Naive thymus-derived CD4-positive, alpha-beta T cell (primary cell): ENCODE measurements around the gene LYPD8. TPM values are rescaled to one million over a fixed set of nuclear protein-coding genes. Genes with fewer than 3 reads are reported as not detected.
A peak's percentile ranks its signal among the peaks of the same experiment; 100 is the strongest.

ENCODE experiments used
- ATAC-seq: fragments of 150-1000 bp; cut with Tn5 transposase; 2 replicates; pipeline ENCODE4 v1.10.0; 2021; ENCODE audit warnings: mild to moderate bottlenecking, moderate library complexity
- CTCF ChIA-PET: fragments of 350-600 bp; sonication (Branson Sonifier 250); formaldehyde crosslinking; loops from one replicate; lab custom pipeline; 2021; ENCODE audit warnings: antibody characterized with exemption; lab: Charles Lee
- POLR2A ChIA-PET: fragments of 350-600 bp; sonication (Branson Sonifier 250); formaldehyde crosslinking; loops from one replicate; lab custom pipeline; 2021; ENCODE audit warnings: antibody characterized with exemption, inconsistent platforms; lab: Charles Lee
- DNase-seq, 9 donors: peaks; one replicate each; pipeline versions ENCODE4 v3.0.0 to v3.0.0-alpha.2; 2020 to 2022; ENCODE audit warnings: mixed read lengths in 1 of 9
- H3K27ac ChIP-seq: one replicate; pipeline ENCODE4 v1.7.0; 2013; ENCODE audit warnings: mild to moderate bottlenecking, low read depth, low read length, moderate library complexity
- H3K27me3 ChIP-seq, 2 donors: one replicate each; pipeline ENCODE4 v1.7.0; 2013; ENCODE audit warnings: low read length in 2 of 2, mild to moderate bottlenecking in 2 of 2, moderate library complexity in 2 of 2; ENCODE audit not compliant: control insufficient read depth in 2 of 2, insufficient read depth in 2 of 2
- H3K36me3 ChIP-seq, 3 experiments: 1 replicate in 2 of 3; 2 replicates in 1 of 3; pipeline ENCODE4 v1.7.0; 2013; ENCODE audit warnings: low read length in 3 of 3, mild to moderate bottlenecking in 3 of 3, moderate library complexity in 1 of 3; ENCODE audit not compliant: insufficient read depth in 3 of 3, control insufficient read depth in 2 of 3
- H3K4me1 ChIP-seq, 2 donors: one replicate each; pipeline ENCODE4 v1.7.0; 2013; ENCODE audit warnings: low read length in 2 of 2, mild to moderate bottlenecking in 2 of 2, moderate library complexity in 1 of 2; ENCODE audit not compliant: control insufficient read depth in 2 of 2, insufficient read depth in 2 of 2
- H3K4me3 ChIP-seq: 2 replicates; pipeline ENCODE4 v1.7.0; 2013; ENCODE audit warnings: mild to moderate bottlenecking, low read length
- H3K9me3 ChIP-seq, 3 experiments: 1 replicate in 2 of 3; 2 replicates in 1 of 3; pipeline ENCODE4 v1.7.0; 2013; ENCODE audit warnings: low read length in 3 of 3; ENCODE audit not compliant: control insufficient read depth in 2 of 3
- H3K27ac Mint-ChIP-seq, 9 donors: one replicate each; pipeline ENCODE4 v1.8.0; 2020 to 2022; ENCODE audit warnings: mixed read lengths in 9 of 9, mild to moderate bottlenecking in 8 of 9, moderate library complexity in 5 of 9, inconsistent platforms in 2 of 9
- H3K27me3 Mint-ChIP-seq, 5 donors: one replicate each; pipeline ENCODE4 v1.8.0; 2021 to 2022; ENCODE audit warnings: mixed read lengths in 5 of 5, mild to moderate bottlenecking in 1 of 5
- H3K36me3 Mint-ChIP-seq, 5 donors: one replicate each; pipeline ENCODE4 v1.8.0; 2020 to 2022; ENCODE audit warnings: mixed read lengths in 5 of 5, mild to moderate bottlenecking in 3 of 5, inconsistent platforms in 1 of 5
- H3K4me1 Mint-ChIP-seq, 7 donors: one replicate each; pipeline ENCODE4 v1.8.0; 2020 to 2022; ENCODE audit warnings: mixed read lengths in 7 of 7, mild to moderate bottlenecking in 3 of 7, inconsistent platforms in 1 of 7
- H3K4me3 Mint-ChIP-seq, 10 donors: one replicate each; pipeline ENCODE4 v1.8.0; 2020 to 2022; ENCODE audit warnings: mild to moderate bottlenecking in 10 of 10, mixed read lengths in 10 of 10, moderate library complexity in 6 of 10, inconsistent platforms in 2 of 10
- H3K9me3 Mint-ChIP-seq, 11 donors: one replicate each; pipeline ENCODE4 v1.8.0; 2020 to 2022; ENCODE audit warnings: mixed read lengths in 11 of 11, mild to moderate bottlenecking in 4 of 11, inconsistent platforms in 1 of 11, moderate library complexity in 1 of 11
- intact Hi-C, 2 donors: fragments of 100-400 bp; cut with micrococcal nuclease; formaldehyde crosslinking; loops; one replicate each; pipeline ENCODE4 v1.15.1; 2023
- polyA plus RNA-seq, 2 donors: library from polyadenylated mRNA; unstranded; fragments of 300-500 nt; fragmentation: Illumina TruSeq; gene quantifications; one replicate each; pipeline ENCODE4 v1.2.3, GENCODE V29; 2021
- total RNA-seq, 6 experiments: library from RNA in 5 of 6; stranded (reverse) in 5 of 6; gene quantifications; 1 replicate in 5 of 6; 2 replicates in 1 of 6; pipeline ENCODE4 v1.2.3 and lab custom pipeline; 2021 to 2026

Gene LYPD8
- total and polyA plus RNA-seq, 7 experiments from 2014 or later: not detected

- Histone ChIP-seq H3K27me3 (no peaks in the 10 kb centered on the region), H3K4me1 (no peaks in the 10 kb centered on the region), H3K4me3 (no peak overlapping the region), H3K36me3 (no peaks in the 10 kb centered on the region), H3K27ac (no peak overlapping the region), H3K9me3 (peaks cover 0 to 7% (median 0%) of the 10 kb centered on the region in 3 experiments)
- ChIA-PET CTCF (no interaction called here), POLR2A (no interaction called here)
- Mint-ChIP-seq H3K4me1 (no peaks in the 10 kb centered on the region), H3K4me3 (no peak overlapping the region), H3K36me3 (peaks cover 0 to 11% (median 4%) of the 10 kb centered on the region in 5 donors), H3K9me3 (peaks cover 0 to 38% (median 12%) of the 10 kb centered on the region in 11 donors), H3K27me3 (peaks cover 0 to 18% (median 4%) of the 10 kb centered on the region in 5 donors), H3K27ac (no peak overlapping the region)
- DNase-seq (no peak), ATAC-seq (no peak)
- intact Hi-C loops: no loop called here
These were observed 19.9 kb upstream of the LYPD8 start for GRCh38 chr1:248775441-248775840.

DNA sequence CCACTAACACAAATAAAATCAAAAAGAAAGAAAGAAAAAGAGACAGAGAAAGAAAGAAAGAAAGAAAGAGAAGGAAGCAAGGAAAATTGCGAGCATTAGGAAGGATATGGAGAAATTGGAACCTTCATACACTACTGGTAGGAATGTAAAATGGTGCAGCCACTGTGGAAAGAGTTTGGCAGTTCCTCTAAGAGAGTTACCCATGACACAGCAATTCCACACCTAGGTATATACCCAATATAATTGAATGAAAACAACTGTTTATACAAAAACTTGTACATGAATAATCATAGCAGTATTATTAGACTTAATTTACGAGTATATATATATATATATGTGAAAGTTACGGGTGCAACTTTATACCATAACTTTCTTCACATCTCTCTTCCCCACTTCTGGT, 4.1 kb upstream of the LYPD8 start:
- Histone ChIP-seq H3K27me3 (no peaks in the 10 kb centered on the region), H3K9me3 (no peaks in the 10 kb centered on the region), H3K36me3 (no peaks in the 10 kb centered on the region), H3K4me1 (no peaks in the 10 kb centered on the region), H3K4me3 (no peak overlapping the region), H3K27ac (no peak overlapping the region)
- intact Hi-C loops: no loop called here
- H3K27ac Mint-ChIP-seq: peak overlapping the region in 1 of 9 donors; percentile 66
- ChIA-PET POLR2A (no interaction called here), CTCF (no interaction called here)
- H3K36me3 Mint-ChIP-seq: peaks cover 0 to 4% (median 0%) of the 10 kb centered on the region in 5 donors
- ATAC-seq (no peak), DNase-seq (no peak)
- H3K4me3 Mint-ChIP-seq: no peak overlapping the region
- peaks cover 0 to 24% (median 11%) of the 10 kb centered on the region in 11 donors for H3K9me3 Mint-ChIP-seq
- no peaks in the 10 kb centered on the region for H3K4me1 Mint-ChIP-seq
- H3K27me3 Mint-ChIP-seq: peaks cover 0 to 18% (median 9%) of the 10 kb centered on the region in 5 donors

DNA sequence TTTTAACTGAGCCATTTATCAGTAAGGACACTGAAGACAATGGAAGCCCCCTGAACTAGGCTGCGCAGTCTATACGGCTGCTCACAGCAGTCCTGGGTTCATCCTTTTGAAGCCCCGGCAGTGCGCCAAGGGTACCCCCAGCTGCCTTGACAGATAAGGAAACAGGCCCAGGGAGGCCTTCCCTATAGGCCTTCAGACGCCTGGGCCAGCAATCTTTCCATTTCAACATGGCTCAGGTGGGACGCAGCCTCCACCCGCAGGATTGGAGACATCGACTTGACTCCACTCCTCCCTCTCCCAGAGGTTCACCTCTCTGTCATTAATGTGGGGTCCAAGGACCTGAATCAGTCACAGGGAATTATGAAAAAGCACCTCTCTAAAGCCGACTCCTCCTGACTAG, 2.8 kb upstream of the LYPD8 start:
- no peaks in the 10 kb centered on the region for H3K27me3 ChIP-seq
- Mint-ChIP-seq H3K27ac (no peak overlapping the region), H3K4me3 (no peak overlapping the region), H3K9me3 (peaks cover 0 to 21% (median 8%) of the 10 kb centered on the region in 11 donors), H3K36me3 (peaks cover 0 to 4% (median 0%) of the 10 kb centered on the region in 5 donors), H3K4me1 (no peaks in the 10 kb centered on the region), H3K27me3 (peaks cover 0 to 18% (median 9%) of the 10 kb centered on the region in 5 donors)
- ATAC-seq: no peak
- H3K9me3 ChIP-seq: no peaks in the 10 kb centered on the region
- DNase-seq: no peak
- H3K27ac ChIP-seq: no peak overlapping the region
- CTCF ChIA-PET: no interaction called here
- no peaks in the 10 kb centered on the region for H3K4me1 ChIP-seq
- intact Hi-C loops: no loop called here
- H3K4me3 ChIP-seq: no peak overlapping the region
- POLR2A ChIA-PET: no interaction called here
- H3K36me3 ChIP-seq: no peaks in the 10 kb centered on the region

- CTCF ChIA-PET: no interaction called here
- H3K9me3 Mint-ChIP-seq: peaks cover 0 to 15% (median 8%) of the 10 kb centered on the region in 11 donors
- H3K4me3 Mint-ChIP-seq: no peak overlapping the region
- peaks cover 0 to 13% (median 9%) of the 10 kb centered on the region in 5 donors for H3K27me3 Mint-ChIP-seq
- ATAC-seq (no peak), DNase-seq (no peak)
- Histone ChIP-seq H3K4me3 (no peak overlapping the region), H3K36me3 (no peaks in the 10 kb centered on the region), H3K27me3 (no peaks in the 10 kb centered on the region), H3K4me1 (no peaks in the 10 kb centered on the region), H3K9me3 (no peaks in the 10 kb centered on the region), H3K27ac (no peak overlapping the region)
- H3K27ac Mint-ChIP-seq: no peak overlapping the region
- intact Hi-C loops: no loop called here
- POLR2A ChIA-PET: no interaction called here
- peaks cover 0 to 4% (median 0%) of the 10 kb centered on the region in 5 donors for H3K36me3 Mint-ChIP-seq
- H3K4me1 Mint-ChIP-seq: no peaks in the 10 kb centered on the region
These were observed 2.2 kb upstream of the LYPD8 start for GRCh38 chr1:248757784-248758195.

- DNase-seq (no peak), ATAC-seq (no peak)
- H3K27ac ChIP-seq: no peak overlapping the region
- intact Hi-C loops: no loop called here
- Mint-ChIP-seq H3K27me3 (peaks cover 0 to 11% (median 9%) of the 10 kb centered on the region in 5 donors), H3K4me3 (no peak overlapping the region), H3K27ac (no peak overlapping the region), H3K4me1 (peaks cover 0 to 5% (median 4%) of the 10 kb centered on the region in 7 donors), H3K36me3 (peaks cover 0 to 4% (median 0%) of the 10 kb centered on the region in 5 donors), H3K9me3 (peaks cover 0 to 13% (median 8%) of the 10 kb centered on the region in 11 donors)
- H3K36me3 ChIP-seq: no peaks in the 10 kb centered on the region
- ChIA-PET POLR2A (no interaction called here), CTCF (no interaction called here)
- H3K9me3 ChIP-seq: no peaks in the 10 kb centered on the region
- H3K4me1 ChIP-seq: no peaks in the 10 kb centered on the region
- H3K27me3 ChIP-seq: no peaks in the 10 kb centered on the region
- no peak overlapping the region for H3K4me3 ChIP-seq
These were observed 1.1 kb upstream of the LYPD8 start for GRCh38 chr1:248756636-248757035.

- ChIA-PET POLR2A (no interaction called here), CTCF (no interaction called here)
- peaks cover 0 to 8% (median 6%) of the 10 kb centered on the region in 11 donors for H3K9me3 Mint-ChIP-seq
- no peaks in the 10 kb centered on the region for H3K9me3 ChIP-seq
- H3K27ac Mint-ChIP-seq: no peak overlapping the region
- H3K4me3 Mint-ChIP-seq: no peak overlapping the region
- H3K4me1 Mint-ChIP-seq: peaks cover 0 to 10% (median 5%) of the 10 kb centered on the region in 7 donors
- H3K27me3 ChIP-seq: no peaks in the 10 kb centered on the region
- no peak overlapping the region for H3K4me3 ChIP-seq
- peaks cover 0 to 11% (median 8%) of the 10 kb centered on the region in 5 donors for H3K27me3 Mint-ChIP-seq
- intact Hi-C loops: no loop called here
- H3K36me3 ChIP-seq: no peaks in the 10 kb centered on the region
- no peaks in the 10 kb centered on the region for H3K4me1 ChIP-seq
- no peak overlapping the region for H3K27ac ChIP-seq
- H3K36me3 Mint-ChIP-seq: peaks cover 0 to 4% (median 0%) of the 10 kb centered on the region in 5 donors
- ATAC-seq (no peak), DNase-seq (no peak)
These were observed 592 bp upstream of the LYPD8 start for GRCh38 chr1:248756151-248756550.

DNA sequence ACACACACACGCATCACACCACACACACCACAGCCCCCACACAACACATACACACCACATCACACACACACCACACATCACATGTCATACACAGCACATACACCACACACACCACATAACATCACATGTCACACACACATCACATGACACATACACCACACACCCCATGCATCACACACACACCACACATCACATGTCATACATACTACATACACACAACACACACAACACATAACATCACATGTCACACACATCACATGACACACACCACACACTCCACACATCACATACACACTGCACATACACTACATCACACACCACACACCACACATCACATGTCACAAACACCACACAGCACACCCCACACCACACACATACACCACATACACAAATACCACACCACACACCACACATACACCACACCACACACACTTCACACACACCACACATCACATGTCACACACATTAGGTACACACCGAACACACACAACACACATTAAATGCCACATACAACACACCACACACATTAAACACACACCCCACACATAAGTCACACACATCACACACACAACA, 1.8 kb downstream of the LYPD8 start:
- ATAC-seq (no peak), DNase-seq (no peak)
- no peaks in the 10 kb centered on the region for H3K9me3 Mint-ChIP-seq
- H3K4me3 ChIP-seq: no peak overlapping the region
- H3K27me3 Mint-ChIP-seq: no peaks in the 10 kb centered on the region
- H3K4me1 Mint-ChIP-seq: peaks cover 0 to 23% (median 8%) of the 10 kb centered on the region in 7 donors
- H3K27ac ChIP-seq: no peak overlapping the region
- intact Hi-C loops: no loop called here
- CTCF ChIA-PET: no interaction called here
- no peak overlapping the region for H3K27ac Mint-ChIP-seq
- no peaks in the 10 kb centered on the region for H3K4me1 ChIP-seq
- POLR2A ChIA-PET: no interaction called here
- no peak overlapping the region for H3K4me3 Mint-ChIP-seq
- H3K27me3 ChIP-seq: no peaks in the 10 kb centered on the region
- H3K9me3 ChIP-seq: no peaks in the 10 kb centered on the region
- no peaks in the 10 kb centered on the region for H3K36me3 ChIP-seq
- no peaks in the 10 kb centered on the region for H3K36me3 Mint-ChIP-seq
